HEK293 (cell line): ENCODE results near the gene PRLHR.

ENCODE experiments used
- CTCF ChIP-seq: fragments of 450-650 bp; formaldehyde crosslinking; IDR thresholded peaks from 2 replicates; pipeline ENCODE4 v1.5.1; 2016; ENCODE audit warnings: missing biosample characterization, missing genetic modification characterization
- PRDM4 ChIP-seq: fragments of 450-650 bp; formaldehyde crosslinking; IDR thresholded peaks from 2 replicates; pipeline ENCODE4 v1.5.1; 2017; ENCODE audit warnings: missing biosample characterization, missing genetic modification characterization
- SETDB1 ChIP-seq: IDR thresholded peaks from one replicate; pipeline ENCODE4 v1.6.1; 2017; ENCODE audit warnings: mild to moderate bottlenecking, low read length, moderate library complexity, mixed read lengths; ENCODE audit not compliant: insufficient read length
- SP2 ChIP-seq: fragments of 450-650 bp; formaldehyde crosslinking; IDR thresholded peaks from 2 replicates; pipeline ENCODE4 v1.5.1; 2016; ENCODE audit warnings: missing biosample characterization, missing genetic modification characterization
- YY1 ChIP-seq: fragments of 450-650 bp; formaldehyde crosslinking; IDR thresholded peaks from 2 replicates; pipeline ENCODE4 v1.5.1; 2018; ENCODE audit warnings: missing biosample characterization, missing genetic modification characterization

- TF ChIP-seq CTCF (no peak), PRDM4 (tag by site-specific recombination) (no peak), YY1 (tag by site-specific recombination) (no peak), SP2 (tag by site-specific recombination) (no peak), SETDB1 (no peak)
Measured at GRCh38 chr10:118587881-118588651, 7.4 kb downstream of the PRLHR start.
